ENCODE results near the gene AHNAK. TPM values are rescaled to one million over a fixed set of nuclear protein-coding genes. Genes with fewer than 3 reads are reported as not detected.
A peak's percentile ranks its signal among the peaks of the same experiment; 100 is the strongest.

AHNAK gene
- total and polyA plus RNA-seq, 2 donors (not counting 3 experiments of a cell fraction or from before 2014, with no cell fraction given) = 35.2 to 436 TPM

DNA sequence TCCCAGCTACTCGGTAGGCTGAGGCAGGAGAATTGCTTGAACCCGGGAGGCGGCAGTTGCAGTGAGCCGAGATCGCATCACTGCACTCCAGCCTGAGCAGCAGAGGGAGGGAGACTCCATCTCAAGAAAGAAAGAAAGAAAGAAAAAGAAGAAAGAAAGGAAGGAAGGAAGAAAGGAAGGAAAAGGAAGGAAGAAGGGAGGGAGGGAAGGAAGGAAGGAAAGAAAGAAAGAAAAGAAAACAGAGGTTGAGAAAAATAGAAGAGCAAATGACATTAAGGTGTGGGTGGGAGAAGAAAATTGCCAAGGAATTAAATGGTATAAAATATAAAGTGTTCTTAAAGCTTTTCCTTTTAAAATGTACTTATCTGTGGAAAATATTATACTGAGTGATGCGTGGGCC lies 49.9 kb downstream of the AHNAK start:
- TF ChIP-seq EZH2 (IDR thresholded peaks at IDR 0.05; ENCODE audit: borderline replicate concordance, low read depth, low read length, severe bottlenecking) = no peak
- TF ChIP-seq, protein P1, sequence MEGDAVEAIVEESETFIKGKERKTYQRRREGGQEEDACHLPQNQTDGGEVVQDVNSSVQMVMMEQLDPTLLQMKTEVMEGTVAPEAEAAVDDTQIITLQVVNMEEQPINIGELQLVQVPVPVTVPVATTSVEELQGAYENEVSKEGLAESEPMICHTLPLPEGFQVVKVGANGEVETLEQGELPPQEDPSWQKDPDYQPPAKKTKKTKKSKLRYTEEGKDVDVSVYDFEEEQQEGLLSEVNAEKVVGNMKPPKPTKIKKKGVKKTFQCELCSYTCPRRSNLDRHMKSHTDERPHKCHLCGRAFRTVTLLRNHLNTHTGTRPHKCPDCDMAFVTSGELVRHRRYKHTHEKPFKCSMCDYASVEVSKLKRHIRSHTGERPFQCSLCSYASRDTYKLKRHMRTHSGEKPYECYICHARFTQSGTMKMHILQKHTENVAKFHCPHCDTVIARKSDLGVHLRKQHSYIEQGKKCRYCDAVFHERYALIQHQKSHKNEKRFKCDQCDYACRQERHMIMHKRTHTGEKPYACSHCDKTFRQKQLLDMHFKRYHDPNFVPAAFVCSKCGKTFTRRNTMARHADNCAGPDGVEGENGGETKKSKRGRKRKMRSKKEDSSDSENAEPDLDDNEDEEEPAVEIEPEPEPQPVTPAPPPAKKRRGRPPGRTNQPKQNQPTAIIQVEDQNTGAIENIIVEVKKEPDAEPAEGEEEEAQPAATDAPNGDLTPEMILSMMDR (IDR thresholded peaks at IDR 0.05; ENCODE audit: extremely low read depth in 1 of 2, insufficient read depth in 1 of 2, low read depth in 1 of 2, low read length in 2 of 2) = no peak
- TF ChIP-seq, protein P2, sequence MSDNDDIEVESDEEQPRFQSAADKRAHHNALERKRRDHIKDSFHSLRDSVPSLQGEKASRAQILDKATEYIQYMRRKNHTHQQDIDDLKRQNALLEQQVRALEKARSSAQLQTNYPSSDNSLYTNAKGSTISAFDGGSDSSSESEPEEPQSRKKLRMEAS (IDR thresholded peaks at IDR 0.05; ENCODE audit: insufficient read depth, insufficient read length) = no peak
- no peak for TF ChIP-seq FOS (IDR thresholded peaks at IDR 0.05; ENCODE audit: borderline replicate concordance, insufficient read depth, low read length)
- TF ChIP-seq POLR2AphosphoS5 (IDR thresholded peaks at IDR 0.05; ENCODE audit: insufficient read depth, low read depth, low read length) = no peak
- no peak for TF ChIP-seq MYC (IDR thresholded peaks at IDR 0.05; ENCODE audit: low read depth, low read length)
- TF ChIP-seq POLR2A (IDR thresholded peaks at IDR 0.05; ENCODE audit: low read depth, low read length) = no peak
- TF ChIP-seq JUN (IDR thresholded peaks at IDR 0.05; ENCODE audit: borderline replicate concordance, insufficient read depth, insufficient read length, low read depth) = no peak
- no peaks in the 10 kb centered on the region for H3K9me1 ChIP-seq (replicated peaks; ENCODE audit: control insufficient read depth, extremely low read depth, insufficient read depth, low read length)
- no peaks in the 10 kb centered on the region for H3K9me3 ChIP-seq (replicated peaks; ENCODE audit: control insufficient read depth, insufficient read depth, low read length)
- no peaks in the 10 kb centered on the region for H3K36me3 ChIP-seq (ENCODE audit: control insufficient read depth in 2 of 2, extremely low read depth in 1 of 2, insufficient read depth in 2 of 2, low read length in 2 of 2)
- no peak overlapping the region for H3K4me3 ChIP-seq (replicated peaks in 1 of 3; ENCODE audit: insufficient read depth in 1 of 3, low read depth in 1 of 3, low read length in 3 of 3)
- BruUV-seq (replicated peaks) = no TSS peak
- H3K27me3 ChIP-seq (ENCODE audit: control insufficient read depth in 2 of 2, insufficient read depth in 2 of 2, low read length in 2 of 2) = no peaks in the 10 kb centered on the region
- intact Hi-C loops (cut with micrococcal nuclease) (loop anchor here (1.0 to 2.0 kb wide), 4 partner anchors 12 to 72 kb away; no protein-coding TSS in a partner anchor), dilution Hi-C loops (cut with MboI; ENCODE audit: extremely low pct_ligation_motif_present, low sequenced_read_pairs) (no loop called here)
- no peaks in the 10 kb centered on the region for H4K20me1 ChIP-seq (replicated peaks; ENCODE audit: control insufficient read depth, extremely low read depth, insufficient read depth, low read length)
- DNase-seq (ENCODE audit: low read depth, low spot score) (no peak), FAIRE-seq (no peak)
- no peak overlapping the region for H3K9ac ChIP-seq (replicated peaks; ENCODE audit: extremely low read depth, insufficient read depth, low read length)
- no peaks in the 10 kb centered on the region for H3K79me2 ChIP-seq (ENCODE audit: control insufficient read depth, insufficient read depth, low read length)
- peaks cover 20% of the 10 kb centered on the region for H3K4me1 ChIP-seq (ENCODE audit: control insufficient read depth, extremely low read depth, insufficient read depth, low read length)
- peak overlapping the region; percentile 58 for H3K27ac ChIP-seq (ENCODE audit: insufficient read depth, low read depth, low read length)
- H3K4me2 ChIP-seq (ENCODE audit: insufficient read depth, low read length) = no peak overlapping the region
- ChIA-PET CTCF (interaction anchor here (1.0 to 2.0 kb wide), 10 partner anchors 9 to 77 kb away, joined by 3 to 21 read pairs (median 6); no protein-coding TSS in a partner anchor), POLR2A (no interaction called here)
- H2AFZ ChIP-seq (ENCODE audit: low read depth, low read length) = no peak overlapping the region
